Stimulated activated CD4-positive, alpha-beta T cell treated with anti-CD3 and anti-CD28 coated beads, Interleukin-4, amount 100 ng/mL, for 48 hours (primary cell): ENCODE results near the gene KLRD1.
"Not testable (repeated sequence)": the region's sequence is repeated elsewhere in the genome, so short reads cannot be mapped to it uniquely, and the experiment has no call there.

Source experiments
- DNase-seq, 2 donors: peaks; one replicate each; pipeline ENCODE4 v3.0.0-alpha.2; 2020; ENCODE audit warnings: low read depth in 2 of 2

The KLRD1 gene

GRCh38 chr12:10307630-10308029 lies at the start of gene KLRD1:
Gene KLRD1, plus strand, starts transcription at chr12:10307870. Its CDS starts 208 bp downstream, at chr12:10308078.
- DNase-seq = no peak

GRCh38 chr12:10260927-10261326 lies 46.7 kb upstream of the KLRD1 start:
- no peak for DNase-seq

GRCh38 chr12:10268037-10268436 lies 39.6 kb upstream of the KLRD1 start:
- no peak for DNase-seq

- no peak for DNase-seq
Measured at GRCh38 chr12:10272467-10272866, 35.2 kb upstream of the KLRD1 start.

- DNase-seq = no peak
Measured at GRCh38 chr12:10276774-10277173, 30.9 kb upstream of the KLRD1 start.

GRCh38 chr12:10278104-10278503 lies 29.6 kb upstream of the KLRD1 start:
- no peak for DNase-seq

GRCh38 chr12:10279937-10280336 lies 27.7 kb upstream of the KLRD1 start:
- no peak for DNase-seq

- no peak for DNase-seq
Measured at GRCh38 chr12:10283027-10283426, 24.6 kb upstream of the KLRD1 start.

- DNase-seq = no peak
Measured at GRCh38 chr12:10285919-10286318, 21.8 kb upstream of the KLRD1 start.

- no peak for DNase-seq
Measured at GRCh38 chr12:10289005-10289754, 18.5 kb upstream of the KLRD1 start.

- no peak for DNase-seq
Measured at GRCh38 chr12:10291030-10291429, 16.6 kb upstream of the KLRD1 start.

GRCh38 chr12:10293151-10293550 lies 14.5 kb upstream of the KLRD1 start:
- no peak for DNase-seq

GRCh38 chr12:10293570-10294227 lies 14.0 kb upstream of the KLRD1 start:
- DNase-seq = no peak

GRCh38 chr12:10301103-10301502 lies 6.6 kb upstream of the KLRD1 start:
- DNase-seq = peak in 1 of 2 donors; percentile 45

GRCh38 chr12:10304161-10304574 lies 3.5 kb upstream of the KLRD1 start:
- DNase-seq = peak in 1 of 2 donors; percentile 26

GRCh38 chr12:10305411-10305810 lies 2.3 kb upstream of the KLRD1 start:
- DNase-seq = no peak

GRCh38 chr12:10310926-10311720 lies 3.5 kb downstream of the KLRD1 start:
- DNase-seq = no peak

GRCh38 chr12:10319388-10319787 lies 11.7 kb downstream of the KLRD1 start:
- no peak for DNase-seq

GRCh38 chr12:10320643-10321042 lies 13.0 kb downstream of the KLRD1 start:
- DNase-seq = no peak

GRCh38 chr12:10328691-10329090 lies 21.0 kb downstream of the KLRD1 start:
- not testable (repeated sequence) for DNase-seq

GRCh38 chr12:10331642-10332239 lies 24.1 kb downstream of the KLRD1 start:
- DNase-seq = no peak

GRCh38 chr12:10336196-10336595 lies 28.5 kb downstream of the KLRD1 start:
- not testable (repeated sequence) for DNase-seq
